Measurements from ENCODE around the gene NLGN1.

GRCh38 chr3:174156200-174156599 is 758.7 kb downstream of the NLGN1 start:
- TF ChIP-seq, protein P1, sequence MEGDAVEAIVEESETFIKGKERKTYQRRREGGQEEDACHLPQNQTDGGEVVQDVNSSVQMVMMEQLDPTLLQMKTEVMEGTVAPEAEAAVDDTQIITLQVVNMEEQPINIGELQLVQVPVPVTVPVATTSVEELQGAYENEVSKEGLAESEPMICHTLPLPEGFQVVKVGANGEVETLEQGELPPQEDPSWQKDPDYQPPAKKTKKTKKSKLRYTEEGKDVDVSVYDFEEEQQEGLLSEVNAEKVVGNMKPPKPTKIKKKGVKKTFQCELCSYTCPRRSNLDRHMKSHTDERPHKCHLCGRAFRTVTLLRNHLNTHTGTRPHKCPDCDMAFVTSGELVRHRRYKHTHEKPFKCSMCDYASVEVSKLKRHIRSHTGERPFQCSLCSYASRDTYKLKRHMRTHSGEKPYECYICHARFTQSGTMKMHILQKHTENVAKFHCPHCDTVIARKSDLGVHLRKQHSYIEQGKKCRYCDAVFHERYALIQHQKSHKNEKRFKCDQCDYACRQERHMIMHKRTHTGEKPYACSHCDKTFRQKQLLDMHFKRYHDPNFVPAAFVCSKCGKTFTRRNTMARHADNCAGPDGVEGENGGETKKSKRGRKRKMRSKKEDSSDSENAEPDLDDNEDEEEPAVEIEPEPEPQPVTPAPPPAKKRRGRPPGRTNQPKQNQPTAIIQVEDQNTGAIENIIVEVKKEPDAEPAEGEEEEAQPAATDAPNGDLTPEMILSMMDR (IDR thresholded peaks at IDR 0.05): no peak
- no peak for TF ChIP-seq POLR2AphosphoS5 (IDR thresholded peaks at IDR 0.05)
- no peak for TF ChIP-seq POLR2A (IDR thresholded peaks at IDR 0.05; ENCODE audit: low read depth)
